Lung (tissue), 12 donors: ENCODE results near the gene PYDC2. TPM values are rescaled to one million over a fixed set of nuclear protein-coding genes. Genes with fewer than 3 reads are reported as not detected.
"Not testable (repeated sequence)": the region's sequence is repeated elsewhere in the genome, so short reads cannot be mapped to it uniquely, and the experiment has no call there.

Experiments used
- ATAC-seq: fragments of 200-7000 bp; cut with Tn5 transposase; one replicate; pipeline ENCODE4 v1.9.1; 2020; ENCODE audit warnings: moderate number of reproducible peaks; ENCODE audit not compliant: insufficient read depth, low FRiP score
- DNase-seq, 3 donors: peaks; one replicate each; pipeline ENCODE4 v3.0.0-alpha.2; 2013 to 2017
- H3K27ac ChIP-seq, 2 donors: one replicate each; pipeline ENCODE4 v1.5.1; 2013; ENCODE audit warnings: mild to moderate bottlenecking in 2 of 2, moderate library complexity in 2 of 2, control low read depth in 1 of 2, inconsistent platforms in 1 of 2, low read depth in 1 of 2, low read length in 1 of 2
- H3K27me3 ChIP-seq, 3 donors: one replicate each; pipeline ENCODE4 v1.5.1; 2013; ENCODE audit warnings: low read length in 2 of 3; ENCODE audit not compliant: control insufficient read depth in 3 of 3, insufficient read depth in 3 of 3
- H3K36me3 ChIP-seq, 4 donors: one replicate each; pipeline ENCODE4 v1.5.1; 2013; ENCODE audit warnings: low read length in 4 of 4, mild to moderate bottlenecking in 1 of 4, moderate library complexity in 1 of 4; ENCODE audit not compliant: control insufficient read depth in 4 of 4, insufficient read depth in 4 of 4
- H3K4me1 ChIP-seq, 5 donors: one replicate each; pipeline ENCODE4 v1.5.1; 2013; ENCODE audit warnings: low read length in 5 of 5, mild to moderate bottlenecking in 2 of 5, moderate library complexity in 1 of 5; ENCODE audit not compliant: control insufficient read depth in 5 of 5, insufficient read depth in 5 of 5
- H3K4me3 ChIP-seq: one replicate; pipeline ENCODE4 v1.5.1; 2013; ENCODE audit warnings: mild to moderate bottlenecking, control low read depth, moderate library complexity
- H3K9ac ChIP-seq, 2 donors: one replicate each; pipeline ENCODE4 v1.5.1; 2013; ENCODE audit warnings: low read length in 2 of 2, control low read depth in 1 of 2; ENCODE audit not compliant: insufficient read depth in 1 of 2
- H3K9me3 ChIP-seq, 4 donors: one replicate each; pipeline ENCODE4 v1.5.1; 2013; ENCODE audit warnings: low read length in 3 of 4, mild to moderate bottlenecking in 1 of 4, moderate library complexity in 1 of 4; ENCODE audit not compliant: control insufficient read depth in 4 of 4, insufficient read depth in 3 of 4
- CTCF ChIP-seq: IDR thresholded peaks from 2 replicates; pipeline ENCODE4 v1.5.1; 2012; ENCODE audit warnings: mild to moderate bottlenecking; ENCODE audit errors: control extremely low read depth, extremely low read depth
- WGBS, 2 donors: extraction: QIAGEN DNeasy Blood & Tissue Kit; methylation state at CpG; one replicate each; pipeline ENCODE4 v1.1.7; 2013; 5-methylcytosine and 5-hydroxymethylcytosine counted together
- polyA plus RNA-seq, 2 donors: library from polyadenylated mRNA; stranded (reverse); fragments of 200-250 nt; gene quantifications; one replicate each; pipeline ENCODE4 v1.2.1, GENCODE V29; 2013
- total RNA-seq, 2 donors: library from RNA; depleted of rRNA in 1 of 2; stranded (reverse); fragments of >200 nt in 1 of 2; gene quantifications; one replicate each; pipeline ENCODE4 v1.2.1, GENCODE V29; 2014 to 2021
- donor health status: control.
- donor health status: control.
- donor health status: Bipolar disorder and iron deficiency.
- donor health status: healthy.
- donor health status: DM: yes; HTN: yes; CAD: no.

Gene PYDC2
- total and polyA plus RNA-seq, 4 donors = not detected

GRCh38 chr3:191470545-191470944 is 9.6 kb downstream of the PYDC2 start:
- Histone ChIP-seq H3K27me3 (no peaks in the 10 kb centered on the region), H3K27ac (no peak overlapping the region), H3K9me3 (no peaks in the 10 kb centered on the region), H3K4me1 (peaks cover 0 to 27% (median 1%) of the 10 kb centered on the region in 5 donors), H3K4me3 (no peak overlapping the region), H3K36me3 (no peaks in the 10 kb centered on the region), H3K9ac (no peak overlapping the region)
- TF ChIP-seq CTCF = no peak
- WGBS, 2 donors = 69 to 80% methylated on average over 2 of the region's 2 CpGs
- ATAC-seq (no peak), DNase-seq (peak; percentile 68 to 93 (median 89))

GRCh38 chr3:191473661-191474198 is 12.8 kb downstream of the PYDC2 start:
- peak in 1 of 3 donors; percentile 19 for DNase-seq
- H3K4me1 ChIP-seq = peaks cover 0 to 32% (median 1%) of the 10 kb centered on the region in 5 donors
- WGBS, 2 donors = 60 to 63% methylated on average over 4 of the region's 4 CpGs
- H3K36me3 ChIP-seq = no peaks in the 10 kb centered on the region
- no peak for ATAC-seq
- no peak for TF ChIP-seq CTCF
- H3K27me3 ChIP-seq = no peaks in the 10 kb centered on the region
- H3K9ac ChIP-seq = no peak overlapping the region
- no peak overlapping the region for H3K4me3 ChIP-seq
- no peaks in the 10 kb centered on the region for H3K9me3 ChIP-seq
- no peak overlapping the region for H3K27ac ChIP-seq

GRCh38 chr3:191476066-191476772 is 15.3 kb downstream of the PYDC2 start:
- H3K9ac ChIP-seq = no peak overlapping the region
- H3K9me3 ChIP-seq = no peaks in the 10 kb centered on the region
- no peak overlapping the region for H3K4me3 ChIP-seq
- no peak overlapping the region for H3K27ac ChIP-seq
- 72 to 75% methylated on average over 4 of the region's 4 CpGs for WGBS, 2 donors
- no peaks in the 10 kb centered on the region for H3K36me3 ChIP-seq
- ATAC-seq = no peak
- H3K4me1 ChIP-seq = peaks cover 0 to 14% (median 0%) of the 10 kb centered on the region in 5 donors
- H3K27me3 ChIP-seq = no peaks in the 10 kb centered on the region
- peak in 2 of 3 donors; percentile 54 to 68 for DNase-seq
- TF ChIP-seq CTCF = no peak

GRCh38 chr3:191483994-191484393 is 23.0 kb downstream of the PYDC2 start:
- H3K36me3 ChIP-seq, H3K4me1 ChIP-seq, H3K27ac ChIP-seq, H3K27me3 ChIP-seq, ATAC-seq, H3K9me3 ChIP-seq, H3K4me3 ChIP-seq, DNase-seq, H3K9ac ChIP-seq: not testable (repeated sequence)
- WGBS, 2 donors = 84 to 89% methylated on average over 2 of the region's 2 CpGs
